DND-41 (cell line): ENCODE results near the gene PLS3.

Experiments
- CTCF ChIP-seq: IDR thresholded peaks from 2 replicates; pipeline ENCODE4 v1.5.1; 2012; ENCODE audit warnings: borderline replicate concordance, low read length, moderate library complexity, mild to moderate bottlenecking; ENCODE audit not compliant: poor library complexity, severe bottlenecking; ENCODE audit errors: extremely low read depth
- EZH2 ChIP-seq: IDR thresholded peaks from 3 replicates; pipeline ENCODE4 v1.6.1; 2012; ENCODE audit warnings: borderline replicate concordance, low read depth, mild to moderate bottlenecking, moderate library complexity, low read length, inconsistent platforms; ENCODE audit not compliant: severe bottlenecking

GRCh38 chrX:115522952-115523351 lies 38.0 kb upstream of the PLS3 start:
- TF ChIP-seq CTCF (no peak), EZH2 (no peak)
